Fibroblast of lung (primary cell): Measurements from ENCODE around the gene TBXA2R. TPM values are rescaled to one million over a fixed set of nuclear protein-coding genes. Genes with fewer than 3 reads are reported as not detected.

ENCODE experiments used
- DNase-seq, 2 donors: peaks; one replicate each; pipeline versions ENCODE4 v3.0.0 to v3.0.0-alpha.2; 2010; ENCODE audit warnings: low read depth in 2 of 2
- H2AFZ ChIP-seq: 2 replicates; pipeline ENCODE4 v1.5.1; 2012; ENCODE audit warnings: low read length, control low read depth, inconsistent platforms
- H3K27ac ChIP-seq: 2 replicates; pipeline ENCODE4 v1.5.1; 2011; ENCODE audit warnings: low read length, control low read depth; ENCODE audit not compliant: insufficient read depth
- H3K27me3 ChIP-seq: 2 replicates; pipeline ENCODE4 v1.5.1; 2011; ENCODE audit warnings: mild to moderate bottlenecking, low read length; ENCODE audit not compliant: control insufficient read depth, insufficient read depth
- H3K36me3 ChIP-seq: 2 replicates; pipeline ENCODE4 v1.5.1; 2011; ENCODE audit warnings: low read length; ENCODE audit not compliant: control insufficient read depth, insufficient read depth
- H3K4me1 ChIP-seq: 2 replicates; pipeline ENCODE4 v1.5.1; 2011; ENCODE audit warnings: low read length; ENCODE audit not compliant: control insufficient read depth, insufficient read depth; ENCODE audit errors: extremely low read depth
- H3K4me2 ChIP-seq: 2 replicates; pipeline ENCODE4 v1.5.1; 2011; ENCODE audit warnings: low read length, control low read depth; ENCODE audit not compliant: insufficient read depth; ENCODE audit errors: extremely low read depth
- H3K4me3 ChIP-seq, 4 experiments: fragments of 200-600 bp in 1 of 4; sonication (generic) in 1 of 4; replicated peaks in 1 of 4; 2 replicates each; pipeline ENCODE4 v1.5.1; 2011 to 2016; ENCODE audit warnings: low read length in 4 of 4, low read depth in 3 of 4, mild to moderate bottlenecking in 3 of 4, control low read depth in 2 of 4, inconsistent platforms in 1 of 4, mixed read lengths in 1 of 4; ENCODE audit not compliant: insufficient read depth in 1 of 4; ENCODE audit errors: control extremely low read depth in 1 of 4
- H3K79me2 ChIP-seq: 2 replicates; pipeline ENCODE4 v1.5.1; 2012; ENCODE audit warnings: mild to moderate bottlenecking, low read length, inconsistent platforms; ENCODE audit not compliant: control insufficient read depth, insufficient read depth
- H3K9ac ChIP-seq: 2 replicates; pipeline ENCODE4 v1.5.1; 2011; ENCODE audit warnings: mild to moderate bottlenecking, low read length, control low read depth; ENCODE audit not compliant: insufficient read depth
- H3K9me3 ChIP-seq: 2 replicates; pipeline ENCODE4 v1.5.1; 2012; ENCODE audit warnings: low read depth, low read length; ENCODE audit not compliant: control insufficient read depth, insufficient read depth
- H4K20me1 ChIP-seq: 2 replicates; pipeline ENCODE4 v1.5.1; 2011; ENCODE audit warnings: low read length; ENCODE audit not compliant: control insufficient read depth, insufficient read depth; ENCODE audit errors: extremely low read depth
- CTCF ChIP-seq, 2 donors: IDR thresholded peaks in 1 of 2; conservative IDR thresholded peaks in 1 of 2; 1 replicate in 1 of 2; 2 replicates in 1 of 2; pipeline ENCODE4 v1.5.1; 2011 to 2012; ENCODE audit warnings: low read length in 2 of 2, control low read depth in 1 of 2, inconsistent platforms in 1 of 2, low read depth in 1 of 2, mild to moderate bottlenecking in 1 of 2
- EZH2 ChIP-seq: IDR thresholded peaks from 2 replicates; pipeline ENCODE4 v1.5.1; 2012; ENCODE audit warnings: low read length, control low read depth, mild to moderate bottlenecking; ENCODE audit errors: missing control alignments
- polyA plus RNA-seq, 2 donors: library from polyadenylated mRNA; depleted of rRNA in 1 of 2; stranded (reverse) in 1 of 2; unstranded in 1 of 2; fragments of >200 nt; gene quantifications; 2 replicates each; pipeline ENCODE4 v1.2.1, GENCODE V29; 2011 to 2012; ENCODE audit warnings: missing spikeins in 1 of 2
- total RNA-seq: library from RNA; depleted of rRNA; stranded (reverse); fragments of >200 nt; gene quantifications from 2 replicates; pipeline ENCODE4 v1.2.1, GENCODE V29; 2014

The TBXA2R gene
- total and polyA plus RNA-seq, 2 donors (not counting 1 experiment from before 2014, with no cell fraction given) = 1.3 to 1.8 TPM

GRCh38 chr19:3618811-3619630, 12.3 kb upstream of the TBXA2R start:
- peaks cover 13% of the 10 kb centered on the region for H3K36me3 ChIP-seq
- no peak overlapping the region for H3K9ac ChIP-seq
- H3K79me2 ChIP-seq = peaks cover under 1% of the 10 kb centered on the region
- H2AFZ ChIP-seq = no peak overlapping the region
- no peaks in the 10 kb centered on the region for H3K9me3 ChIP-seq
- no peak overlapping the region for H3K4me2 ChIP-seq
- H3K27me3 ChIP-seq = no peaks in the 10 kb centered on the region
- no peaks in the 10 kb centered on the region for H3K4me1 ChIP-seq
- DNase-seq = no peak
- TF ChIP-seq EZH2 (no peak), CTCF (conservative IDR thresholded peaks at IDR 0.05 in 1 of 2, IDR thresholded peaks at IDR 0.05 in 1 of 2; ENCODE audit: low read depth in 1 of 2, low read length in 2 of 2) (no peak)
- no peak overlapping the region for H3K27ac ChIP-seq
- H3K4me3 ChIP-seq = no peak overlapping the region
- H4K20me1 ChIP-seq = no peaks in the 10 kb centered on the region

- Histone ChIP-seq H3K27ac (no peak overlapping the region), H3K27me3 (no peaks in the 10 kb centered on the region), H3K79me2 (no peaks in the 10 kb centered on the region), H3K9me3 (no peaks in the 10 kb centered on the region), H3K4me3 (no peak overlapping the region), H3K4me2 (no peak overlapping the region), H4K20me1 (no peaks in the 10 kb centered on the region), H3K9ac (no peak overlapping the region), H3K4me1 (no peaks in the 10 kb centered on the region), H2AFZ (no peak overlapping the region), H3K36me3 (peaks cover 13% of the 10 kb centered on the region)
- DNase-seq = peak; percentile 23 to 63
- TF ChIP-seq EZH2 = no peak
- peak; percentile 86 to 87 for TF ChIP-seq CTCF (conservative IDR thresholded peaks at IDR 0.05 in 1 of 2, IDR thresholded peaks at IDR 0.05 in 1 of 2; ENCODE audit: low read depth in 1 of 2, low read length in 2 of 2)
Observed at GRCh38 chr19:3618144-3618810, 11.6 kb upstream of the TBXA2R start.

- no peak overlapping the region for H3K9ac ChIP-seq
- no peaks in the 10 kb centered on the region for H4K20me1 ChIP-seq
- no peaks in the 10 kb centered on the region for H3K27me3 ChIP-seq
- H3K36me3 ChIP-seq = peaks cover 15% of the 10 kb centered on the region
- no peak for DNase-seq
- TF ChIP-seq CTCF (conservative IDR thresholded peaks at IDR 0.05 in 1 of 2, IDR thresholded peaks at IDR 0.05 in 1 of 2; ENCODE audit: low read depth in 1 of 2, low read length in 2 of 2) (no peak), EZH2 (no peak)
- no peak overlapping the region for H3K4me2 ChIP-seq
- H2AFZ ChIP-seq = no peak overlapping the region
- H3K4me3 ChIP-seq = no peak overlapping the region
- H3K9me3 ChIP-seq = no peaks in the 10 kb centered on the region
- H3K79me2 ChIP-seq = no peaks in the 10 kb centered on the region
- no peaks in the 10 kb centered on the region for H3K4me1 ChIP-seq
- no peak overlapping the region for H3K27ac ChIP-seq
Observed at GRCh38 chr19:3617463-3617862, 10.8 kb upstream of the TBXA2R start.
